Measurements from ENCODE around the gene KLHL2.

The KLHL2 gene

DNA sequence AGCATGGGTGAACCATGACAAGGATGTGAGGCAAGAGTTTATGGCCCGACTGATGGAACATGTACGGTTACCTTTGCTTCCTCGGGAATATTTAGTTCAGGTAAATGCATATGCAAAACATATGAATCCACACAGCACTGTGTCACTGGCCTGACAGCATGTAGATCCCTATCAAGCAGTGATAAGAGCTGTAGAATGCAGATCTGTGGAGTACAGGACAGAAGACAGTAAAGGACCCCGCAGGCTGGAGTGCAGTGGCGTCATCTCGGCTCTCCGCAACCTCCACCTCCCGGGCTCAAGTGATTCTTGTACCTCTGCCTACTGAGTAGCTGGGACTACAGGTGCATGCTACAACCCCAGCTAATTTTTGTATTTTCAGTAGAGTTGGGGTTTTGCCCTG is 90.3 kb downstream of the KLHL2 start:
- H3K4me3 ChIP-seq (ENCODE audit: low read depth, low read length) = no peak overlapping the region
- ChIA-PET CTCF (no interaction called here), POLR2A (no interaction called here)
- DNase-seq (ENCODE audit: low read depth, low spot score) = no peak
- TF ChIP-seq CTCF (IDR thresholded peaks at IDR 0.05; ENCODE audit: insufficient read depth, low read length, missing control alignments) = no peak

- DNase-seq (ENCODE audit: low read depth, low spot score) = no peak
- no peak for TF ChIP-seq CTCF (IDR thresholded peaks at IDR 0.05; ENCODE audit: insufficient read depth, low read length, missing control alignments)
- no peak overlapping the region for H3K4me3 ChIP-seq (ENCODE audit: low read depth, low read length)
- ChIA-PET CTCF (interaction anchor here (1.0 kb wide), 1 partner anchor 55 kb away, joined by 3 read pairs; no protein-coding TSS in a partner anchor), POLR2A (no interaction called here)
These were observed 92.2 kb downstream of the KLHL2 start for GRCh38 chr4:165299399-165300060.

DNA sequence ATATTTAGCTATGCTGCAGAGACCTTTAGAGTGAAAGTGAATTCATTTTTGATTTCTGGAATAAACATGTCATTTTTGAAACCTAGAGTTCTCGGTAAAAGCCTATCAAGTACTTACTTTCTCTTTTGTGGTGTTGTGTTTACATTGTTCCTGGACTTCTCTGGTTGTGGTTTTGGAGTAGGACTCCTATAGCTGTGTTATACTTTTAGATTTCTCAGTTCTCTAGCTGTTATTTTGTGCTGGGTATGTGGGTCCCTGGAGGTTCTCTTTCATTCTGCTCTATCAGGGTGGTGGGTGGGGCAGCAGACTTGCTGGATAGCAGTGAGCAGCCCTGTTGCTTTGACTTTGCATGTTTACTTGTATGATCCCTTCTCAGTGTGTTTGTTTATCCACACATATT is 94.5 kb downstream of the KLHL2 start:
- CTCF ChIA-PET = interaction anchor here (1.4 kb wide), 1 partner anchor 170 kb away, joined by 4 read pairs; no protein-coding TSS in a partner anchor
- no peak for DNase-seq (ENCODE audit: low read depth, low spot score)
- POLR2A ChIA-PET = no interaction called here
- no peak overlapping the region for H3K4me3 ChIP-seq (ENCODE audit: low read depth, low read length)
- TF ChIP-seq CTCF (IDR thresholded peaks at IDR 0.05; ENCODE audit: insufficient read depth, low read length, missing control alignments) = no peak

DNA sequence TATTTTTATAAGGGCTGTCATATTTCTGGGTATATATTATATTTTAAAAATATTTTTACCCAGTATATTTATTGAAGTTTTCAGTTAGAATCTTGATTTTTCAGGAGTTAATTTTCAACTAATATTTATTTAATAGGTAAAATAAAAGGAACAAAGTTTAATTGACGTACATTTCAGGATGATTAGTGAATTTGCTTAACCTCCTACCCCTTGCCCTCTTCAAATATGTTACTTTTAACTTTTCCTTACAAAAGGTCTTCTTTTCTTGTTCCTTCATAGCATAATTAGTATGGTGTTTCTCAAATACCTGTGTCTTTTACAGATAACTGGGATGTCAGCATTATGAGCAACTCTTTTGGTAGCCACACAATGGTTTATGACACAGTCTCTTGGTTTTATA is 95.3 kb downstream of the KLHL2 start:
- ChIA-PET POLR2A (no interaction called here), CTCF (no interaction called here)
- no peak for TF ChIP-seq CTCF (IDR thresholded peaks at IDR 0.05; ENCODE audit: insufficient read depth, low read length, missing control alignments)
- H3K4me3 ChIP-seq (ENCODE audit: low read depth, low read length) = no peak overlapping the region
- DNase-seq (ENCODE audit: low read depth, low spot score) = no peak

- no peak for DNase-seq (ENCODE audit: low read depth, low spot score)
- POLR2A ChIA-PET = no interaction called here
- H3K4me3 ChIP-seq (ENCODE audit: low read depth, low read length) = no peak overlapping the region
- no peak for TF ChIP-seq CTCF (IDR thresholded peaks at IDR 0.05; ENCODE audit: insufficient read depth, low read length, missing control alignments)
- CTCF ChIA-PET = no interaction called here
These were observed 100.8 kb downstream of the KLHL2 start for GRCh38 chr4:165308166-165308565.

DNA sequence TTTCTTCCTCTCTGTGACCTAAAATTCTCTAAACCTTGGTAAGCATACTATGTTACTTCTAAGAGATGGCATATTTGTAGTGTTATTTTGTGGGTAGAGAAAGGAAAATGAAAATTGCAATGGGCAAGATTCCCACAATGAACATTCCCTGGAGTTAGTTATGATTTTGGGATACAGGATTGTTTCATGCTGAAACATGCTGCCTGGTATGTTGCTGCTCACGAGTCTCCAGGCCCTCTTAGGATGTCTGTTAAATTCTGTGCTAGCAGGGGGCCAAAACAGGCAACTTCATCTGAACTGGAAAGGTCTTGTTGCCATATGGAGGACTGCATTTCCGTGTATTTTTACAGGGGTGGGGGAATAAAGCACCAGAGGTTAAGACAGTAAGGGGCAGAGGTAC is 101.2 kb downstream of the KLHL2 start:
- ChIA-PET POLR2A (no interaction called here), CTCF (interaction anchor here (1.1 to 1.3 kb wide), 2 partner anchors 11 to 35 kb away, joined by 3 read pairs; no protein-coding TSS in a partner anchor)
- no peak overlapping the region for H3K4me3 ChIP-seq (ENCODE audit: low read depth, low read length)
- no peak for DNase-seq (ENCODE audit: low read depth, low spot score)
- no peak for TF ChIP-seq CTCF (IDR thresholded peaks at IDR 0.05; ENCODE audit: insufficient read depth, low read length, missing control alignments)

All from AG04449 (cell line).